RWPE1 (cell line): ENCODE measurements around the gene MYO10.

Experiments
- CTCF ChIA-PET: fragments of 350-600 bp; sonication (Branson Sonifier 250); formaldehyde crosslinking; extraction: SDS; loops from one replicate; lab custom pipeline; 2021; lab: Yijun Ruan, JAX
- POLR2A ChIA-PET: fragments of 400-600 bp; formaldehyde crosslinking; extraction: SDS; loops from one replicate; lab custom pipeline; 2020; ENCODE audit warnings: antibody characterized with exemption; ENCODE audit not compliant: low non-redundant PET; lab: Yijun Ruan, JAX
- DNase-seq: peaks from one replicate; pipeline ENCODE4 v3.0.0; 2012; ENCODE audit warnings: low spot score
- H3K27ac ChIP-seq: fragments of 450-650 bp; 2 replicates; pipeline ENCODE4 v1.5.1; 2017
- CTCF ChIP-seq: fragments of 450-650 bp; conservative IDR thresholded peaks from 2 replicates; pipeline ENCODE4 v1.5.1; 2017; ENCODE audit warnings: low read depth, mild to moderate bottlenecking

MYO10 gene

GRCh38 chr5:16888694-16889124 is 47.4 kb downstream of the MYO10 start:
- no peak for DNase-seq
- peak overlapping the region; percentile 69 for H3K27ac ChIP-seq
- TF ChIP-seq CTCF = no peak
- POLR2A ChIA-PET = no interaction called here
- CTCF ChIA-PET = no interaction called here

- TF ChIP-seq CTCF = no peak
- DNase-seq = no peak
- POLR2A ChIA-PET = no interaction called here
- CTCF ChIA-PET = interaction anchor here (0.7 kb wide), 1 partner anchor 28 kb away, joined by 3 read pairs; no protein-coding TSS in a partner anchor
- H3K27ac ChIP-seq = no peak overlapping the region
These were observed 49.2 kb downstream of the MYO10 start for GRCh38 chr5:16886793-16887345.

- no peak for DNase-seq
- TF ChIP-seq CTCF = no peak
- H3K27ac ChIP-seq = no peak overlapping the region
- ChIA-PET POLR2A (no interaction called here), CTCF (no interaction called here)
These were observed 49.7 kb downstream of the MYO10 start for GRCh38 chr5:16886366-16886736.

- CTCF ChIA-PET = interaction anchor here (0.7 kb wide), 1 partner anchor 94 kb away, joined by 3 read pairs; no protein-coding TSS in a partner anchor
These were observed 50.3 kb downstream of the MYO10 start for GRCh38 chr5:16885635-16886365.

GRCh38 chr5:16884595-16884994 is 51.5 kb downstream of the MYO10 start:
- H3K27ac ChIP-seq = no peak overlapping the region
- TF ChIP-seq CTCF = no peak
- CTCF ChIA-PET = no interaction called here
- no peak for DNase-seq
- POLR2A ChIA-PET = no interaction called here

More at GRCh38 chr5:16885635-16886365, 50.3 kb downstream of the MYO10 start:
- no peak overlapping the region for H3K27ac ChIP-seq
- no peak for TF ChIP-seq CTCF
- DNase-seq = no peak
- POLR2A ChIA-PET = no interaction called here

GRCh38 chr5:16883806-16884205 is 52.3 kb downstream of the MYO10 start:
- ChIA-PET POLR2A (no interaction called here), CTCF (no interaction called here)
- no peak for DNase-seq
- no peak overlapping the region for H3K27ac ChIP-seq
- no peak for TF ChIP-seq CTCF
